IPS DF 4.7 (cell line): ENCODE measurements around the gene RBM33.

Experiments
- DNase-seq: peaks from one replicate; pipeline ENCODE4 v3.0.0-alpha.2; 2013; ENCODE audit warnings: low spot score; ENCODE audit errors: extremely low read depth

The RBM33 gene

DNA sequence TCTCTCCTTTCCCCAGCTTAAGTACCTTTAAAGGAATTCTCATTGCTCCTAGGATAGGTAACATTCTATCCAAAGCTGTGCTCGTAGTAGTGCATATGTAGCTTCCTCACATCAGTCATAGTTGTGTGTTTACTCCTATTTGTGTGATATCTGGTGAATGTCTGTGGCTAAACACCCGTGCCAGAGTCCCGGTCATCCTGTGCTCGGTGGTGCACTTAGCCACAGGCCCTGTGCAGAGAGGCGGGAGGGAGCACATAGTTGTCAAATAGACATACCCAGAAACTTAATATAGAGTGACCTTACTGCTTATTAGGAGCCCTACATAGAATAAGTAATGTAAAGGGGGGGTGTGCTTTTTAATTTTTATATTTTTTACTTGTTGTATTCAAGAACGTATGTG is 76.6 kb downstream of the RBM33 start:
- DNase-seq: no peak

DNA sequence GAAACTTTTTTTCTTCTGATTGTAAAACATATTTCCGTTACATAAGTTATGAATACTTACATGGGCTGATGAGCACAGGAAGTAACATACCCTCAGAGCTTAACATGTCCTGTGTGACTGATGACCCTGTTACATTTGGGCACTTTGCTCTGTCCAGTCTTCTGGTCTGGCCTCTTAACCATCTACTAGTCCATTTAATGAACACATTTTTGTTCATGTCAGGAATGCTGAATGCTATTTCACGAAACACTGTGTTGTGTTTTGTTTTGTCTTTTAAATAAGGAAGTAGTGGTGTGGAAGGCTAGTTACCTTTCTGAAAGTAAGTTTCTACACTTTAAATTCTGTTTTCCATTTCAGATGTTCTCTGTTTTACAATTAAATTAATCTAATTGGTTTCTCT is 77.7 kb downstream of the RBM33 start:
- no peak for DNase-seq

DNA sequence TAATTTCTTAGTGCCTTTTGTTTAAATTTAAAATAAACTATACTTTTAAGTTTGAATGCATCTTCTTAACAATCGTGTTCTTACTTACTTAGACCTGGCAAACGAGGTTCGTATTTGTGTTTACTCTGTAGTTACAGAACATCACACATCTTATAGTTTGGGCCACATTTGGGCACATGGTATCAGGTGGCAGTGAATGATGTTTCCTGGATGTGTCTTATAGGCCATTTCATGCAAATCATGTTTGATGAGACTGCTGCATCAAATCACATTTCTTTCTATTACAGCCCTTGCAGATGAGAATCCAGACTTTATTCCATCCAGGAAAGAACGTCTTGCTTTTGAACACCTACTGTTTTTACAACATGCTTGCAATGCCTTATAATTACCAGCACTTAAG is 78.5 kb downstream of the RBM33 start:
- no peak for DNase-seq

DNA sequence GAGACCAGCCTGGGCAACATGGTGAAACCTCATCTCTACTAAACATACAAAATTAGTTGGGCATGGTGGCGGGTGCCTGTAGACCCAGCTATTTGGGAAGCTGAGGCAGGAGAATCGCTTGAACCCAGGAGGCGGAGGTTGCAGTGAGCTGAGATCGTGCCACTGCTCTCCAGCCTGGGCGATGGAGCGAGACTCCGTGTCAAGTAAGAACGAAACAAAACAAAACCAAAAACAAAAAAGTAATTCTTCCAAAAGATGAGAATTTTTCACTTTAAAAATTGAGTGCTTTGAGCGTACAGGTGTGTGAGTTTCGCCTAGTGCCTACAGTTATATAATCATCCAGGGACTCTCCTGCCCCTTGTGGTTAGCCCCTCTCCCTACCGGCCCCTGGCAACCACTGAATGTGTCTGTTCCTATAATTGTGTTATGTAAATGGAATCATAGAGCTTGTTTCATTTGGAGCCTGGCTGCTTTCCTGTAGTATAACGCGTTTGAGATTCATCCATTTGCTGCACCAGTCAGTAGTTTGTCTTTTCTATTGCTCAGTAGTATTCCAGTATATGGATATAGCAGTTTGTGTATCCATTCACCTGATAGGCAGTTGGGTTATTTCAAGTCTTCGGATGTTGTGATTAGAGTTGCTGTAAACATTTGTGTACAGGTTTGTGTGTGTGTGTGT is 80.0 kb downstream of the RBM33 start:
- DNase-seq: no peak

DNA sequence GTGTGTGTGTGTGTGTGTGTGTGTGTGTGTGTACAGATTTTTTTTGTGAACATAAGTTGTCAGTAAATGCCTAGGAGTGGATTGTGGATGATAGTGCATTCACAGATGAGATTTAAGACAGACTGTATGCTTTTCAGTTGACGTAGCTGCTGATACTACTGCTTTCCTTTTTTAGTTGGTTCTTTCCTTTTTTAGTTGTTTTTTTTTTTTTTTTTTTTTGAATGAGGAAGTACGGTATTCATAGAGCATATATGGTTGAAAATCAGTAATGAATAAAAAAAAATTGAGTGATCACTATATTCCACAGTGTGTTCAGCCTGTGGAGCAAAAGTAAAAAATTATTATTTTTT is 80.5 kb downstream of the RBM33 start:
- no peak for DNase-seq

DNA sequence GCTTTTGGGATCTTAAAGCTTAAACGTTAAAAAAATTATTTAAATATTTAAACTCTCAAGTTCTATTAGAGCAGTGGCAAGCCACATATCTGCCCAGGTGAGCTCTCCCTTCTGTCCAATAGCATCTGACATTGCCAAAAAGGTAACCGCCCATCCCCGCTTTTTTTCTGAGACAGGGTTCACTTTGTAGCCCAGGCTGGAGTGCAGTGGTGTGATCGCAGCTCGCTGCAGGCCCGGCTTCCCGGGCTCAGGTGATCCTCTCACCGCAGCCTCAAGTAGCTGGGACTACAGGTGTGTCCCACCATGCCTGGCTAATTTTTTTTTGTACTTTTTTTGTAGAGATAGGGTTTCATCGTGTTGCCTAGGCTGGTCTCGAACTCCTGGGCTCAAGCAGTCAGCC is 83.2 kb downstream of the RBM33 start:
- DNase-seq: no peak

DNA sequence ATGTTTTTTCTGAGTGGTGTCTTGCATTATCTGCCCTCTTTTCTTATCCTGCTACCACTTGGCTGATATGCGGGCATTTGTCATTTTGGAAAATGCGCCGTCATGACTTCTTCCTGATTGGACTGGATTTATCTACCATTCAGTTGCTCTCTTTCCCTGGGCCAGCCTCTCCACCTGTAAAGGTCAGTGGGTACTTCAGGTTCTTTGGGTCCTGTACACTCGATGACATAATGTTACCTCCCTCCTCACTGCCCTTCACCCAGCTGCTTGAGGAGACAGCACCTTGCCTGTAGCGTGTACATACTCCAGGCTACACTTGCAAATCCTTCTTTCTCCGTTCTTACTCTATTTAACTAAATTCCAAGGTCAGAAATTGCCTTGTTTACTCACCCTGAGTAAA is 83.7 kb downstream of the RBM33 start:
- no peak for DNase-seq

DNA sequence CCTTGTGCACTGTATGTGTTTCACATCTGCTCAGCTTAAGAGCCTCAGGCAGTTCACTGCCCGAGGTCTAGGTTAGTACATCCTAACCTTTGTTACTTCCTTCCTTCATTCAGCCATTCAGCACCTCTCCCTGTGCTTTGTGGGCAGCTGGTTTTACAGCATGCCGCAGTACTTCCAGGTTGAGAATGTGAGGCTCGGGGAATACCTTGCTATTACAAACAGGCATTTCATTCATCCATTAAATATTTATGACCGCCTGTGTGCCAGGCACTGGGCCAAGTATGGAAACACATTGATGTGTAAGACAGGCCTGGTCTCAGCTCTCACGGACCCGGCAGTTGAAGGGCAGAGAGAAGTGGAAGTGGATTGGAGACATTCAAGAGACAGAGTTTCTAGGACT is 85.4 kb downstream of the RBM33 start:
- no peak for DNase-seq

DNA sequence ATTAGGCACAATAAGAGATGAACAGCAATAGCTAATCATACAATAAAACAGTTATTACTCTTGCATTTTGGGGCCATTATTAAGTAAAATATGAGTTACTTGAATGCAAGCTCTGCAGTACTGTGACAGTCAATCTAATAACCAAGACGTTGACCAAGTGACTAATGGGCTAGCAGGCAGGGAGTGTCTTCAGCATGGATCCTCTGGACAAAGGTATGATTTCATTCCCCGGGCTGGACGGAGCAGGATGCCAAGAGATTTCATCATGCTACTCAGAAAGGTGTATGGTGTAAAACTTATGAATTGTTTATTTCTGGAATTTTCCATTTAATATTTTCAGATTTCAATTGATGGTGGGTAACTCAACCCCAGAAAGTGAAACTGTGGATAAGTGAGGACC is 86.9 kb downstream of the RBM33 start:
- no peak for DNase-seq

DNA sequence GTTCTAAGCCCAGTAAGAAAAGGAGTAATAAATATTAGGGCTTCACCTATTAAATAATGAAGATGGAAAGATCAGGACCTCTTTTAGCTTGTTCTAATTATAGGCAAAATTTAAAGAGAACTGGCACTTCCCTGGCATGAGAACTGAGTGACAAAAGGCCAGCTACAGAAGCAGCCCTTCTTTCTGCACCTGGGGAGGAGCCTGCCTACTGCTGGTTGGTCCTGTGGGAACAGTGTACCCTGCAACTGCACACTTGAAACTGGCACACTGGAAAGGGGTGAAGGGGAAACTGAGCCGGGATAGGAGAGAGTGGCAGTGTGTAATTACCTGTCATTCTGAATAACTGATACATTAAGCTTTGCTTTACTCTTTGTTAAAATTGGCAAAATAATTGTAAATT is 87.4 kb downstream of the RBM33 start:
- DNase-seq: no peak

DNA sequence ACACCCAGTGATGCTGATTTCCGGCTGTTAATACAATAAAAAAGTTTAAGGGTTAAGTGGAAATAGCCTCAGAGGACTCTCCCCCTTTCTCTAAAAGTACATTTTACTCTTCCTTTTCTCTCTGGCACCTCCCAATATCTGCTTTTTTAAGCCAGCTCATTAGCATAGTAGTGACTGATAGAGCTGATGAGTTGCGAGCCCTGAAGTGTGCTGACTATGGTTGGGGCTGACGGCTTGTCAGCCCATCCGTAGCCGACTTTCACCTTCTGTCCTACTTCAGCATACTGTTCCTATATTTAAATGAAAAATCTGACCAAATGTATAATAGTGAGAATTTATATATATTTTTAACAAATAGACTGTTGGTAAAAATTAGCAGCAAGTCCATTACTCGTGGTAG is 87.8 kb downstream of the RBM33 start:
- DNase-seq: no peak

DNA sequence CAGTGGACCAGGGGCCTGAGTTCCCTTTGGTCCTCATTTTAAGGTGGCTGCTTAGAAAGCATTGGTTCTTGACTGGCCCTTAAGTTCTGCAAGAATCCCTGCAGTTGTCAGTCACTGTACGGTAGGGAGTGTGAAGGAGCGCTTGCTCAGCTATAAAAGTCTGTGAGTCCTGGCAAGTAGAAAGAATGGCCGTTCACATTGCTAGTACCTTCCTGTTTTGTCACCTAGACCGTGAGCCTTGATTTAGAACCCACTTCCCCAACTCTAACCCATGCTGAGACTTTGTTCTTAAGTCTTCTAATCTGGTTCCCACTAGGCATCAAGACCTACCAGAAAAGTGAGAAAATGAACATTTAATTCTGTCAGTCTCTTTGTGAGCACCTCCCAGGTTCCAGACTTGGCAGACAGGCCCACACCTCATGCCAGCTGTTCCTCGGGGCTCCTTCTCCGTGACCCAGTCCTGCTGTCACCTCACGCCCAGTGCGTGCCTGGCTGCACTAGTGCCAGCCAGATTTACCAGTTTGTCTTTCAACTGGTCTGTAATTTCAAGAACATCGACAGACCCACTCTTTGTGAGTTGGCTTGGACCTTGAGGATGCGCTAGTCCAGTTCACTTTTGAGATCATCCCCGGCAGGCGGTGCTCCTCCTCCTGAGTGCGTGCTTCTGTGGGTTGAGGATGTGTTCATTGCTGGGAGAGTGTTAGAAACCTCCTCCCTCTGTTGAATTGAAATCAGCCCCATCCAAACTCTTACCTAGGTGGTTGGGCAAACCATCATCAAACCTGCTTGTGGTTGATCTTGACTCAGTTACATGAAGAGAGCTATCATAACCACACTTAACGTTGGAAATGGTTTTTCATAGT is 89.4 kb downstream of the RBM33 start:
- no peak for DNase-seq

DNA sequence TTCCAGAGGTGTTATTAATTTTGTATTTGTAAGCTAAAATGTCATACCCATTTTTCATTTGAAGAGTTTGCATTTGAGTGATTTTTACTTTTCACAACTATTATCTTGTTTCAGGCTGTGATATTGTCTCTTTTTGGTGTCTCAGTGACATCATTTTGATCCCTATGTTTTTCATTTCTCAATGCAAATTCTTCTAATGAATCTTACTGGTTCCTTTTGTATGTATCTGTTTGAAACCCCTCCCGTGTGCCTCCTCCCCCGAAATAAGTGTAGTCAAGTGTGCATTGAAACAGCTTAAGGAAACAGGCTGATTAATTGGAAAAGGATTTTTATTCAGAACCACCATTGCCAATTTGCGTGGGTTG is 90.0 kb downstream of the RBM33 start:
- no peak for DNase-seq

DNA sequence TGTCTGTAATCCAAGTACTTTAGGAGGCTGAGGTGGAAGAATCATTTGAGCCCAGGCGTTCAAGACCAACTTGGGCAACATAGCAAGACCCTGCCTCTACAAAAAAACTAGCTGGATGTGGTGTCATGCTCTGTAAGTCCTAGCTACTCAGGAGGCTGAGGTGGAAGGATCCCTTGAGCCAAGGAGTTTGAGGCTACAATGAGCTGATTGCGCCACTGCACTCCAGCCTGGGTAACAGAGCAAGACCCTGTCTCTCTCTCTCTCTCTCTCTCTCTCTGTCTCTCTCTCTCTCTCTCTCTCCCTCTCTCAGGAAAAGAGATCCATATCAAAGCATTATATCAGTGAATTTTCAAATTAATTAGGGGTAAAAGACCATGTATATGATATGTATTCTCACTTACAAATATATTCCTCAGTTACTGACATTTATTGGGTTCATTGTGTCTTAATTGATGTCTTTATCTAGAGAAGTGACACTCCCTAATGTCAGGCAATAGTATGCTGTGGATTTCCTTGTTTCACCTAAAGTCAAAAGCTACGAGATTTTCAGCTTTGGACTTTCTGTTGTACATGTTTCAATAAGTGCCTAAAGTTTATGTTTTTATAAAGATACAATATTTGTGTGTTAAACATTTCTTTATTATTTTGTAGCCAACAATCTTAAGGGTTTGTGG is 91.1 kb downstream of the RBM33 start:
- DNase-seq: no peak

DNA sequence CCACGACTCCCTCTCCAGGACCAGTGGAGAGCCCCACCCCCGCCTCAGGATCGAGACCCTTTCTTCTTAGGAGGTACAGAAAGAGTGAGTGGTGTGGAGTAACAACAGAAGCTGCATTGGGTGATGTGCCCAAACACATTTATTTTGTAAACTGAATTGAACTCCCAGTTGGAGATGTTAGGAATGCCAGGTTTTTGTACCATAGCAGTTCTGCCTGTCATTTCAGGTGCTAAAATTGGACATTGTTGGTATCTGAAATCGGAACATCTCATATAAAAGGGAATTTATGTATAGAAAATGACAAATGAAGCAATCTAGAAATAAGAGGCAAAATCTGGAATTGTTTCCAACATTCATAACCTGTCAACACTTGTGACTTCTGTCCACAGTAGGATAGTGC is 93.1 kb downstream of the RBM33 start:
- no peak for DNase-seq

DNA sequence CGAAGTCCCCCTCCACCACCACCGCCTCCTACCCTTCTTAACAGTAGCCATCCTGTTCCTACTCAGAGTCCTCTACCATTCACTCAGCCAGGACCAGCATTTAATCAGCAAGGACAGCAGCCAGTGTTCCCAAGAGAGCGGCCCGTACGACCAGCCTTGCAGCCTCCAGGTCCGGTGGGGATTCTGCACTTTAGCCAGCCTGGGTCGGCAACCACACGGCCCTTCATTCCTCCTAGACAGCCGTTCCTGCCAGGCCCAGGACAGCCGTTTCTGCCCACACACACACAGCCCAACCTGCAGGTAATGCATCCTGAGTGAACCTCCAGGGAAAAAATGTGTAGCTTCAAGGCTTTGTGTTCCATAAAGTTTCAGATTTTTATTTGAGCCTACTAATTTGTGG is 93.6 kb downstream of the RBM33 start:
- DNase-seq: no peak

DNA sequence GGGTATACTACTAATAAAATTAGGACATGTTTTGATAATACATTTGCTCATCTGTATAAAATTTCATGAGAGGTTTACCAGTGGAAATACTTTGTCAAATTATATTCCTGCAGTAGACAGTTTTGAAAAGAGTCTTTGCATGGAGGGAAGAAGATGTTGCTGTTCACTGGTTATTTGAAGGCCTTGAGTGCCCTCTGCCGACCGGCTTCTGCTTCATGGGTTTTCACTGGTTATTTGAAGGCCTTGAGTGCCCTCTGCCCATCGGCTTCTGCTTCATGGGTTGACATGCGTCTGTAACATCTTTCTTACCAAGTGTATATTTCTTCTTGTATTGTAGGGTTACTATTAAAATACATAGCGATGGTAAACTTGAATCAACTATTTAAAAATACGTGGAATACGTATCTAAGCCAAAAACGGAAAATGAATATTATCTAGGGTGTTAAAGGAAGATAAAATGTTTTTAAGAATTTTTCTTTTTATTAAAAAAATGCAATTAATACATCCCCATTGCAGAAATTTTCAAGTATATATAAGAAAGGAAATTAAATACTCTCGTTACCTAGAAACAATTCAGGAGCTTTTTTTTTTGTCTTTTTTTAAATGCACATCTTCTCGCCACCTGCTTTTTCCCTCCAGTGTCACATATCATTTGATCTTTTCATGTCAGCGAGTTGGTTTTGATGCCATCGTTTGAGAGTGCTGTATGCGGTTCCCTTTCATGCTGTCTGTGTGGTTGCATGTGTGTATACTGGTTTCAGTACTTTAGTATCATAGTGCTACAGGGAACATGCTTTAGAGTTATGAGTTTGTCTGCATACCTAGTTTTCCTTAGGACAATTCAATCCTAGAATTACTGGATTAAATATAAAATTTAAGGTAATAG is 94.4 kb downstream of the RBM33 start:
- DNase-seq: no peak

DNA sequence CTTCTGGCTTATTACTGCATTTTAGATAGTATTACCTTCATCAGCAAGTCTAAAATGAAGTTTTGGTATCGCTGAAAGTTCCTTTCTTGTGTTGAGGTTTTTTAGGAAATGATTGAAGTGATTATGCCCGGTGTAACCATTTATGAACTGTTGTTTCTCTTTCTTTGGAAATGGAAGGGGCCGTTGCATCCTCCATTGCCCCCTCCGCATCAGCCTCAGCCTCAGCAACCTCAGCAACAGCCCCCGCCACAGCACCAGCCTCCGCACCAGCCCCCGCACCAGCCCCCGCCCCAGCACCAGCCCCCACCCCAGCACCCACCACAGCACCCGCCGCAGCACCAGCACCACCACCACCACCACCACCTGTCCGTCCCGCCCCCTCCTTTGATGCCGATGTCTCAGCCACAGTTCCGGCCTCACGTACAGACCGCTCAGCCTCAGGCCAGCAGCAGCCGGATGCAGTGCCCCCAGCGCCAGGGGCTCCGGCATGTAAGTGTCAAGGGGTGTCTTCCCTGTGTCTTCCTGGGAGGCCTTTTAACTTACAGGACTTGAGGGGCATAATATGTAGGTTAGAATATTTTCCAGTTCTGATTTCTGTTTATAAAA is 95.2 kb downstream of the RBM33 start:
- DNase-seq: no peak

DNA sequence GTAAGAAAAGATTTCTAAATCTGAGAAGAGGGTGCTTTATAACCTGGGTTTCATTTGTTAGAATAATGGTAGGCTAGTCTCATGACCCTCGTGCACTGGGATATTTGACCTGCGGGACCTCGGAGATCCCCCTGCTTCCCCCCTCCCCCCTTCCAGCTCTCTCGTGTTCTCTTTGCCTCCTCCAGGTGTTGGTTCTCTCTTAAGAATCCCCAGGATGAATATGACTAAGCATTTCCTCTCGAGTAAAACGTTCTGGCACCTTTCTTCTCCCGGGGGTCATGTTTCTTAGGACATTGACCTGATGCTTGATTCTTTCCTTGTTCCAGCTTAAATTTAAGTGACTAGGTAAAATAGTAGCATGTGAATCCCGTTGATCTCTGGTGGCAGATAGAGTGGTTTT is 96.6 kb downstream of the RBM33 start:
- DNase-seq: no peak

DNA sequence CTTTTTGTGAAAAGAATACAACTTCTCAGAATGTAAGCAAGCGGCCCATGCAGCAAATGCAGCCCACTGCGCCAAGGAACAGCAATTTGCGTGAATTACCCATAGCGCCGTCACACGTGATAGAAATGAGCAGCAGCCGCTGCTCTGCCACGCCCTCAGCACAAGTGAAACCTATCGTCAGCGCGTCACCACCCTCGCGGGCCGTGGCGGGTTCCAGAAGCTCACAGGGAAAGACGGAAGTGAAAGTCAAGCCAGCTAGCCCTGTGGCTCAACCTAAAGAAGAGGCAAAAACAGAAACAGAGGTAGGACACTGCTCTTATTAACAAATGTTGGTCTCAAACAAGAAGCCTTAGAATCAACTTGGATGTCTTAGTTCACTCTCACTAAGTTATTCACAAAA is 97.3 kb downstream of the RBM33 start:
- no peak for DNase-seq

DNA sequence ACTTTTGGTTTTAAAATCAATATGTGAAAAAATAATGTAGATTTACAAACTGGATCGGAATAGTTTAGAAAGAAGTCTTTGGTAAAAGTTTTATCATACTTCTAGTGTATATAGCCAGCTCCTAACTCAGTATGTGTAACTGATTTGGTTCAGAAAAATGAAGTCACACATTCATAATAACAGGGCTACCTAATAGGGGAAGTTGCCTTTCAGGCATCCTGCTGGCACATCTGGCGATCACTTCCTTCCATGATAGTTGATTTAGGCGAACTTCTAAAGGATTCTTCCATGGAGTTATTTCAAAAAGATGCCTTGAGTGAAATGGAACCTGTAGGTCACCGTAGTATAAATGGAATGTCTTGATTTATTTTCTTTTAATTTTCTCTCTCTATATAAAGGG is 98.7 kb downstream of the RBM33 start:
- DNase-seq: no peak
